CD4-positive, alpha-beta T cell (primary cell): ENCODE data around the gene GNG13. TPM values are rescaled to one million over a fixed set of nuclear protein-coding genes. Genes with fewer than 3 reads are reported as not detected.

Experiments
- ATAC-seq: fragments of 200-7000 bp; cut with Tn5 transposase; one replicate; pipeline ENCODE4 v1.10.0; 2022; ENCODE audit warnings: mild to moderate bottlenecking; ENCODE audit not compliant: poor library complexity
- CTCF ChIA-PET: fragments of 350-600 bp; sonication (Branson Sonifier 250); formaldehyde crosslinking; loops from one replicate; lab custom pipeline; 2021; ENCODE audit warnings: antibody characterized with exemption, inconsistent platforms; lab: Charles Lee
- POLR2A ChIA-PET: fragments of 350-600 bp; sonication (Branson Sonifier 250); formaldehyde crosslinking; loops from one replicate; lab custom pipeline; 2021; ENCODE audit warnings: antibody characterized with exemption, inconsistent platforms; lab: Charles Lee
- DNase-seq, 14 experiments: peaks; one replicate each; pipeline ENCODE4 v3.0.0-alpha.2; 2013 to 2020; ENCODE audit warnings: mixed read lengths in 2 of 14
- H3K27ac ChIP-seq, 2 donors: one replicate each; pipeline versions ENCODE4 v1.5.1 to v1.7.0; 2013; ENCODE audit warnings: low read length in 2 of 2, low read depth in 1 of 2, mild to moderate bottlenecking in 1 of 2
- H3K27me3 ChIP-seq, 2 experiments: 1 replicate in 1 of 2; 2 replicates in 1 of 2; pipeline versions ENCODE4 v1.6.1 to v1.7.0; 2013; ENCODE audit warnings: low read length in 2 of 2, control low read depth in 1 of 2, mild to moderate bottlenecking in 1 of 2, moderate library complexity in 1 of 2; ENCODE audit not compliant: insufficient read depth in 2 of 2, control insufficient read depth in 1 of 2
- H3K36me3 ChIP-seq: one replicate; pipeline ENCODE4 v1.6.1; 2013; ENCODE audit warnings: low read length, control low read depth; ENCODE audit not compliant: insufficient read depth
- H3K4me1 ChIP-seq: one replicate; pipeline ENCODE4 v1.6.1; 2013; ENCODE audit warnings: low read length, control low read depth; ENCODE audit not compliant: insufficient read depth
- H3K4me3 ChIP-seq: one replicate; pipeline ENCODE4 v1.5.1; 2013; ENCODE audit warnings: mild to moderate bottlenecking, low read length, moderate library complexity
- H3K9me3 ChIP-seq, 2 experiments: 1 replicate in 1 of 2; 2 replicates in 1 of 2; pipeline versions ENCODE4 v1.6.1 to v1.7.0; 2013; ENCODE audit warnings: low read length in 2 of 2, mild to moderate bottlenecking in 2 of 2, control low read depth in 1 of 2, moderate library complexity in 1 of 2; ENCODE audit not compliant: control insufficient read depth in 1 of 2, insufficient read depth in 1 of 2
- H3K27ac Mint-ChIP-seq: one replicate; pipeline ENCODE4 v1.8.0; 2020; ENCODE audit warnings: mixed read lengths
- H3K27me3 Mint-ChIP-seq: one replicate; pipeline ENCODE4 v1.8.0; 2021; ENCODE audit warnings: mixed read lengths
- H3K36me3 Mint-ChIP-seq: one replicate; pipeline ENCODE4 v1.8.0; 2021; ENCODE audit warnings: low read depth, mixed read lengths
- H3K4me1 Mint-ChIP-seq: one replicate; pipeline ENCODE4 v1.8.0; 2021; ENCODE audit warnings: low read depth, mixed read lengths
- H3K4me3 Mint-ChIP-seq: one replicate; pipeline ENCODE4 v1.8.0; 2020; ENCODE audit warnings: mild to moderate bottlenecking, mixed read lengths
- H3K9me3 Mint-ChIP-seq: one replicate; pipeline ENCODE4 v1.8.0; 2020; ENCODE audit warnings: mixed read lengths
- CTCF ChIP-seq: fragments of 200-600 bp; IDR thresholded peaks from one replicate; pipeline ENCODE4 v1.8.0; 2022; ENCODE audit warnings: antibody characterized with exemption, mild to moderate bottlenecking
- intact Hi-C, 2 experiments: fragments of 100-400 bp; cut with DNase I in 1 of 2; cut with micrococcal nuclease in 1 of 2; formaldehyde crosslinking; loops; one replicate each; pipeline versions ENCODE4 v1.15.1 to v1.9.0; 2023 to 2025; cut with DNase I, micrococcal nuclease
- total RNA-seq, 174 experiments: library from RNA in 2 of 174; stranded (reverse) in 2 of 174; gene quantifications; one replicate each; pipeline ENCODE4 v1.2.3 and lab custom pipeline; 2021 to 2026

The GNG13 gene
- total RNA-seq, 2 experiments from 2014 or later: not detected

DNA sequence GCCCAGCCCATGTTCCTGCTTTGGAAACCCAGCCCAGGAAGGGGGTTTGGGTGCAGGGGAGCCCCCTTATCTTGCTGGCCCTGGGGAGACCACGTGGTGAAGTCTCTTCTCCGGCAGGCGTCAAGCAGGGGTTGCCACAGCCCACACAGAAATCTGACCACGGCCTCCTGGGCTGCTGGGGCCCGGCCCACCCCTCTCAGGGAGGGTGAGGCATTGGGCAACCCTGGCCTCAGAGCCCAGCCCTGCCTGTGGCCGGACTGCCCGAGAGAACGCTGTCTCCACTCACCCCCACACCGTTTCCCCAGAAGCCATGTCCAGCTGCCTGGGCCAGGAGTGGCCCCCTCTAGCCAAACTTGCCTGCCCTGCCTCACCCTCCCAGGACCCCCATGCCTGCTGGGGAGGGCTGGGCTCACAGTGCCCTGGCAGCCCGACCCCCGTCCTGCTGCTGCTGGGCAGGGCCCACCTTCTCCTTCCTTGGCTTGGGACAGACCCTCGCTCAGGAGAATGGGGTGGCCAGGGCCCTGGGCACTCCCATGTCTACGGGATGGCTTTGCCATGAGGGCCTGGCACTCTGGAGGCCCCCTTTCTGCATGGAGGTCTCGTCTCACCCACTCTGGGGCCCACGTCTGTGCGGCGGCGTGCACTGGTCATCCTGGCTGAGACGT lies 19.1 kb downstream of the GNG13 start:
- H3K4me3 Mint-ChIP-seq: no peak overlapping the region
- ChIA-PET CTCF (no interaction called here), POLR2A (no interaction called here)
- no peak overlapping the region for H3K4me3 ChIP-seq
- H3K36me3 ChIP-seq: peaks cover 8% of the 10 kb centered on the region
- H3K9me3 Mint-ChIP-seq: no peaks in the 10 kb centered on the region
- intact Hi-C loops: no loop called here
- H3K9me3 ChIP-seq: no peaks in the 10 kb centered on the region
- no peak for TF ChIP-seq CTCF
- peaks cover 9% of the 10 kb centered on the region for H3K4me1 ChIP-seq
- DNase-seq (no peak), ATAC-seq (no peak)
- H3K36me3 Mint-ChIP-seq: peaks cover 6% of the 10 kb centered on the region
- H3K27ac ChIP-seq: no peak overlapping the region
- no peaks in the 10 kb centered on the region for H3K27me3 ChIP-seq
- peaks cover 5% of the 10 kb centered on the region for H3K27me3 Mint-ChIP-seq
- no peak overlapping the region for H3K27ac Mint-ChIP-seq
- no peaks in the 10 kb centered on the region for H3K4me1 Mint-ChIP-seq

- Mint-ChIP-seq H3K9me3 (no peaks in the 10 kb centered on the region), H3K4me1 (no peaks in the 10 kb centered on the region), H3K27ac (no peak overlapping the region), H3K36me3 (peaks cover 5% of the 10 kb centered on the region), H3K27me3 (peaks cover 5% of the 10 kb centered on the region), H3K4me3 (no peak overlapping the region)
- intact Hi-C loops: no loop called here
- Histone ChIP-seq H3K27me3 (peaks cover 0 to 3% of the 10 kb centered on the region in 2 experiments), H3K4me3 (no peak overlapping the region), H3K4me1 (peaks cover 1% of the 10 kb centered on the region), H3K27ac (no peak overlapping the region), H3K9me3 (no peaks in the 10 kb centered on the region), H3K36me3 (no peaks in the 10 kb centered on the region)
- ChIA-PET CTCF (no interaction called here), POLR2A (no interaction called here)
- ATAC-seq (no peak), DNase-seq (no peak)
- no peak for TF ChIP-seq CTCF
Observed at GRCh38 chr16:780296-780695, 20.2 kb downstream of the GNG13 start.

DNA sequence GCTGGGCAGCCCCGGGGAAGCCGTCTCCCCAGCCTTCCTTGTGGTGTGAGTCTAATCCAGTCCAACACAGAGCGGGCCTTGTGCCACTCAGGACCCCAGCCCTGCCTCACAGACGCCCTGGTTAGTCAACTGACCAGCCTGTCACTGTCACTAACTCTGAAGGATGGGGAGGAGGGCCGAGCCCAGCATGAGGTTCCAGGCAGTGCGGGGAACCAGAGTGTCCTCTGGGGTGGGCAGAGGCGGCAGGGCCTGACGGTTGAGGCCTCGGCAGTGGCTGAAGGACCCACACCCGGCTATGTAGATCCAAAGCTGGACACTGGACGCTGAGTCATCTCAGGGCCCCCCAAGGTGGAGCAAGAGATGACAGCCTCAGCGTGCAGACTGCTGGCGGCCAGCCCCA lies 21.0 kb downstream of the GNG13 start:
- Histone ChIP-seq H3K4me3 (no peak overlapping the region), H3K36me3 (no peaks in the 10 kb centered on the region), H3K9me3 (no peaks in the 10 kb centered on the region), H3K4me1 (no peaks in the 10 kb centered on the region), H3K27me3 (peaks cover 0 to 3% of the 10 kb centered on the region in 2 experiments), H3K27ac (no peak overlapping the region)
- Mint-ChIP-seq H3K27ac (no peak overlapping the region), H3K4me1 (no peaks in the 10 kb centered on the region), H3K36me3 (no peaks in the 10 kb centered on the region), H3K4me3 (no peak overlapping the region), H3K9me3 (no peaks in the 10 kb centered on the region), H3K27me3 (peaks cover 5% of the 10 kb centered on the region)
- intact Hi-C loops: no loop called here
- ChIA-PET CTCF (no interaction called here), POLR2A (no interaction called here)
- DNase-seq (no peak), ATAC-seq (no peak)
- TF ChIP-seq CTCF: no peak
